IMR-90 (cell line): ENCODE measurements around the gene NTM. TPM values are rescaled to one million over a fixed set of nuclear protein-coding genes. Genes with fewer than 3 reads are reported as not detected.
A peak's percentile ranks its signal among the peaks of the same experiment; 100 is the strongest.

Experiments
- ATAC-seq: fragments of 200-7000 bp; cut with Tn5 transposase; 2 replicates; pipeline ENCODE4 v1.9.1; 2020; ENCODE audit warnings: low read depth, mild to moderate bottlenecking, moderate library complexity
- BruUV-seq: library from RNA; stranded (reverse); fragments of 400-500 nt; replicated peaks from 2 replicates; lab custom pipeline; 2021; lab: Mats Ljungman, UMichigan
- CTCF ChIA-PET: fragments of 300-600 bp; formaldehyde crosslinking; extraction: SDS; loops from one replicate; lab custom pipeline; 2021; ENCODE audit warnings: antibody characterized with exemption; lab: Yijun Ruan, JAX
- POLR2A ChIA-PET: fragments of 300-600 bp; sonication (Branson Sonifier 250); formaldehyde crosslinking; loops from one replicate; lab custom pipeline; 2022; ENCODE audit warnings: antibody characterized with exemption; ENCODE audit not compliant: unreplicated experiment; lab: Charles Lee
- DNase-seq: peaks from one replicate; pipeline ENCODE4 v3.0.0; 2013
- H2AFZ ChIP-seq: replicated peaks from 2 replicates; pipeline ENCODE3; 2013; ENCODE audit warnings: low read length, mild to moderate bottlenecking; ENCODE audit not compliant: poor library complexity
- H2AK5ac ChIP-seq: 2 replicates; pipeline ENCODE4 v1.6.1; 2013; ENCODE audit warnings: low read depth, low read length, inconsistent platforms
- H2AK9ac ChIP-seq: replicated peaks from 2 replicates; pipeline ENCODE3; 2013; ENCODE audit warnings: mild to moderate bottlenecking, low read depth, low read length, moderate library complexity; ENCODE audit not compliant: poor library complexity
- H2BK120ac ChIP-seq: 2 replicates; pipeline ENCODE4 v1.6.1; 2013; ENCODE audit warnings: low read depth, low read length, inconsistent platforms
- H2BK15ac ChIP-seq: 3 replicates; pipeline ENCODE4 v1.6.1; 2013; ENCODE audit warnings: low read depth, low read length, inconsistent platforms
- H2BK20ac ChIP-seq: 2 replicates; pipeline ENCODE4 v1.6.1; 2013; ENCODE audit warnings: low read depth, mild to moderate bottlenecking, inconsistent platforms, low read length, moderate library complexity
- H2BK5ac ChIP-seq: 2 replicates; pipeline ENCODE4 v1.6.1; 2013; ENCODE audit warnings: mild to moderate bottlenecking, low read depth, low read length, inconsistent platforms; ENCODE audit not compliant: poor library complexity, severe bottlenecking
- H3K14ac ChIP-seq: replicated peaks from 2 replicates; pipeline ENCODE4 v1.6.1; 2013; ENCODE audit warnings: low read depth, low read length, inconsistent platforms
- H3K18ac ChIP-seq: 2 replicates; pipeline ENCODE4 v1.6.1; 2013; ENCODE audit warnings: low read depth, low read length, control low read depth
- H3K23ac ChIP-seq: 2 replicates; pipeline ENCODE4 v1.6.1; 2013; ENCODE audit warnings: low read depth, low read length, inconsistent platforms
- H3K27ac ChIP-seq: 2 replicates; pipeline ENCODE4 v1.5.1; 2013; ENCODE audit warnings: mild to moderate bottlenecking, control low read depth, low read length; ENCODE audit not compliant: insufficient read depth
- H3K27me3 ChIP-seq: 2 replicates; pipeline ENCODE4 v1.6.1; 2013; ENCODE audit warnings: low read length; ENCODE audit not compliant: control insufficient read depth, insufficient read depth
- H3K36me3 ChIP-seq: 2 replicates; pipeline ENCODE4 v1.6.1; 2013; ENCODE audit warnings: low read length, mixed read lengths; ENCODE audit not compliant: control insufficient read depth, insufficient read depth
- H3K4ac ChIP-seq: 2 replicates; pipeline ENCODE4 v1.6.1; 2013; ENCODE audit warnings: low read depth, low read length, inconsistent platforms
- H3K4me1 ChIP-seq: 2 replicates; pipeline ENCODE4 v1.6.1; 2013; ENCODE audit warnings: low read length, mixed read lengths; ENCODE audit not compliant: control insufficient read depth, insufficient read depth
- H3K4me2 ChIP-seq: 2 replicates; pipeline ENCODE4 v1.6.1; 2013; ENCODE audit warnings: low read depth, mild to moderate bottlenecking, control low read depth, low read length, moderate library complexity
- H3K4me3 ChIP-seq: 2 replicates; pipeline ENCODE4 v1.5.1; 2013; ENCODE audit warnings: low read depth, mild to moderate bottlenecking, control low read depth, low read length, moderate library complexity; ENCODE audit not compliant: insufficient read depth
- H3K56ac ChIP-seq: 2 replicates; pipeline ENCODE4 v1.6.1; 2013; ENCODE audit warnings: low read length, inconsistent platforms; ENCODE audit not compliant: insufficient read depth; ENCODE audit errors: extremely low read depth
- H3K79me1 ChIP-seq, 2 experiments: 2 replicates each; pipeline ENCODE4 v1.6.1; 2013; ENCODE audit warnings: low read length in 2 of 2, inconsistent platforms in 1 of 2, low read depth in 1 of 2
- H3K9ac ChIP-seq: 2 replicates; pipeline ENCODE4 v1.6.1; 2013; ENCODE audit warnings: low read depth, low read length, control low read depth
- H3K9me1 ChIP-seq: 2 replicates; pipeline ENCODE4 v1.6.1; 2013; ENCODE audit warnings: low read length, inconsistent platforms; ENCODE audit not compliant: insufficient read depth
- H3K9me3 ChIP-seq: 2 replicates; pipeline ENCODE4 v1.6.1; 2013; ENCODE audit warnings: low read length; ENCODE audit not compliant: control insufficient read depth, insufficient read depth
- H4K20me1 ChIP-seq: 2 replicates; pipeline ENCODE4 v1.6.1; 2013; ENCODE audit warnings: low read length, inconsistent platforms; ENCODE audit not compliant: insufficient read depth
- H4K5ac ChIP-seq: 2 replicates; pipeline ENCODE4 v1.6.1; 2013; ENCODE audit warnings: mild to moderate bottlenecking, low read depth, low read length, control low read depth
- H4K8ac ChIP-seq, 2 experiments: 2 replicates each; pipeline ENCODE4 v1.6.1; 2013; ENCODE audit warnings: low read depth in 2 of 2, low read length in 2 of 2, control low read depth in 1 of 2, inconsistent platforms in 1 of 2
- H4K91ac ChIP-seq: 2 replicates; pipeline ENCODE4 v1.6.1; 2013; ENCODE audit warnings: low read depth, low read length, inconsistent platforms; ENCODE audit not compliant: insufficient read depth
- FOS ChIP-seq: fragments of 150-350 bp; IDR thresholded peaks from 2 replicates; pipeline ENCODE4 v1.6.1; 2016; ENCODE audit warnings: low read depth, low read length
- WGBS, 2 experiments: methylation state at CpG; one replicate each; pipeline versions ENCODE4 v1.1.5 to v1.1.7; 2013; ENCODE audit warnings: missing lambda C conversion rate in 2 of 2; ENCODE audit not compliant: insufficient read length in 1 of 2; ENCODE audit errors: extremely low coverage in 2 of 2; 5-methylcytosine and 5-hydroxymethylcytosine counted together
- dilution Hi-C: fragments of 300-500 bp; cut with HindIII; formaldehyde crosslinking; loops from one replicate; pipeline ENCODE4 v1.14.3; 2018; ENCODE audit warnings: low sequenced_read_pairs; ENCODE audit not compliant: unreplicated experiment
- in situ Hi-C: fragments of 300-500 bp; cut with MboI; formaldehyde crosslinking; loops from 3 replicates; pipeline ENCODE4 v1.14.3; 2019; ENCODE audit warnings: low sequenced_read_pairs, inconsistent platforms, mixed read lengths
- intact Hi-C: fragments of 100-400 bp; cut with micrococcal nuclease; formaldehyde crosslinking; loops from 2 replicates; pipeline ENCODE4 v1.10.0; 2022
- polyA plus RNA-seq, 3 experiments: library from polyadenylated mRNA; depleted of rRNA; stranded (reverse); fragments of >200 nt; gene quantifications; 2 replicates each; pipeline ENCODE4 v1.2.3, GENCODE V29; 2012; ENCODE audit warnings: low replicate concordance in 1 of 3
- total RNA-seq: library from RNA; depleted of rRNA; stranded (reverse); fragments of >200 nt; gene quantifications from 2 replicates; pipeline ENCODE4 v1.2.3, GENCODE V29; 2012
- TF ChIP-seq, protein P1 (sequence below): conservative IDR thresholded peaks from 2 replicates; pipeline ENCODE4 v1.5.1; 2012; ENCODE audit warnings: mild to moderate bottlenecking, low read depth, low read length, improper control_type of control experiment

The NTM gene
- total and polyA plus RNA-seq, 2 of the 4 experiments (the other 2 are of a cell fraction), result 19.5 to 25.5 TPM

DNA sequence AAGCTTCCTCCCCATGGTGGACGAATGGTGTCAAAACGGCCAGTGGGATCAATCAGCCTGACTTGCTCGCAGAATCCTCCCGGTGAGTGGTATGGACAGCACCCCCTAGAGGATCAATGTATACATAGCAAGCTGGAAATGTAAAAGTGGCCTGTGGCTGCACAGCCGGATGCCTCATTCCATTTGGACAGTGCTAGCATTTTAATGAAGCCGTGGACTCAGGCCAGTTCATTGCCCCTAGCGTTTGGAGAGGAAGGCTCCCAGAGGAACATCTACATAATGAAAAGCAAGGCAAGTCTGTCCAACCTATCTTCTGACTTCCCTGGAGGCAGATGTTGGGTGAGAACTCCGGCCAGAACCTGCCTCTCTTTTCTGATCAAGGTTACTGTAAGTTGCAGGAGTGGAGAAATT lies 942.3 kb downstream of the NTM start:
- in situ Hi-C loops, result loop anchor here (10.0 kb wide), 1 partner anchor 438 kb away; no protein-coding TSS in a partner anchor
- TF ChIP-seq FOS, result no peak
- TF ChIP-seq, protein P1, sequence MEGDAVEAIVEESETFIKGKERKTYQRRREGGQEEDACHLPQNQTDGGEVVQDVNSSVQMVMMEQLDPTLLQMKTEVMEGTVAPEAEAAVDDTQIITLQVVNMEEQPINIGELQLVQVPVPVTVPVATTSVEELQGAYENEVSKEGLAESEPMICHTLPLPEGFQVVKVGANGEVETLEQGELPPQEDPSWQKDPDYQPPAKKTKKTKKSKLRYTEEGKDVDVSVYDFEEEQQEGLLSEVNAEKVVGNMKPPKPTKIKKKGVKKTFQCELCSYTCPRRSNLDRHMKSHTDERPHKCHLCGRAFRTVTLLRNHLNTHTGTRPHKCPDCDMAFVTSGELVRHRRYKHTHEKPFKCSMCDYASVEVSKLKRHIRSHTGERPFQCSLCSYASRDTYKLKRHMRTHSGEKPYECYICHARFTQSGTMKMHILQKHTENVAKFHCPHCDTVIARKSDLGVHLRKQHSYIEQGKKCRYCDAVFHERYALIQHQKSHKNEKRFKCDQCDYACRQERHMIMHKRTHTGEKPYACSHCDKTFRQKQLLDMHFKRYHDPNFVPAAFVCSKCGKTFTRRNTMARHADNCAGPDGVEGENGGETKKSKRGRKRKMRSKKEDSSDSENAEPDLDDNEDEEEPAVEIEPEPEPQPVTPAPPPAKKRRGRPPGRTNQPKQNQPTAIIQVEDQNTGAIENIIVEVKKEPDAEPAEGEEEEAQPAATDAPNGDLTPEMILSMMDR, result peak; percentile 56
- Histone ChIP-seq H3K9ac (no peak overlapping the region), H2AK5ac (no peak overlapping the region), H4K5ac (no peak overlapping the region), H3K18ac (no peak overlapping the region), H3K9me3 (no peaks in the 10 kb centered on the region), H2AK9ac (no peak overlapping the region), H4K20me1 (no peaks in the 10 kb centered on the region), H3K23ac (no peak overlapping the region), H3K9me1 (peaks cover 10% of the 10 kb centered on the region; the same call in 1 of the 2 replicates), H4K91ac (no peak overlapping the region), H2BK15ac (no peak overlapping the region), H3K56ac (no peak overlapping the region), H3K4me1 (peaks cover 5% of the 10 kb centered on the region), H3K79me1 (no peaks in the 10 kb centered on the region), H2BK5ac (no peak overlapping the region), H3K27ac (no peak overlapping the region), H2AFZ (peak overlapping the region; percentile 71), H3K27me3 (no peaks in the 10 kb centered on the region), H2BK120ac (no peak overlapping the region; the same call in 1 of the 2 replicates), H3K4me3 (no peak overlapping the region), H2BK20ac (no peak overlapping the region; the same call in 1 of the 2 replicates), H3K4me2 (no peak overlapping the region), H3K36me3 (no peaks in the 10 kb centered on the region), H3K14ac (no peak overlapping the region), H4K8ac (no peak overlapping the region), H3K4ac (peak overlapping the region; percentile 6; the same call in 1 of the 2 replicates)
- no TSS peak for BruUV-seq
- intact Hi-C loops, result loop anchor here (2.0 kb wide), 3 partner anchors 186 to 446 kb away; no protein-coding TSS in a partner anchor
- ChIA-PET CTCF (interaction anchor here (0.5 to 2.0 kb wide), 9 partner anchors 12 to 445 kb away, joined by 3 to 9 read pairs (median 3); no protein-coding TSS in a partner anchor), POLR2A (no interaction called here)
- ATAC-seq (peak; percentile 93), DNase-seq (peak; percentile 46)
- WGBS, 2 experiments, result no CpG with 5 or more reads among the region's 8 CpGs
- dilution Hi-C loops, result no loop called here
